Adrenal gland (tissue), 12 donors: ENCODE results near the gene MARCHF4. TPM values are rescaled to one million over a fixed set of nuclear protein-coding genes. Genes with fewer than 3 reads are reported as not detected.

Experiments
- DNase-seq, 7 donors: peaks; one replicate each; pipeline ENCODE4 v3.0.0-alpha.2; 2019 to 2020
- H3K27ac ChIP-seq, 5 donors: fragments of 200-600 bp; sonication (generic) in 4 of 5; 1 replicate in 3 of 5; 2 replicates in 2 of 5; pipeline versions ENCODE4 v1.5.1 to v1.8.0; 2016 to 2020; ENCODE audit warnings: mild to moderate bottlenecking in 1 of 5
- H3K27me3 ChIP-seq: fragments of 200-600 bp; 2 replicates; pipeline ENCODE4 v1.8.0; 2021
- H3K36me3 ChIP-seq, 2 donors: fragments of 200-600 bp; replicated peaks in 1 of 2; 1 replicate in 1 of 2; 2 replicates in 1 of 2; pipeline versions ENCODE4 v1.5.1 to v1.8.0; 2018 to 2022
- H3K4me1 ChIP-seq, 2 donors: fragments of 200-600 bp; replicated peaks in 1 of 2; 1 replicate in 1 of 2; 2 replicates in 1 of 2; pipeline versions ENCODE4 v1.5.1 to v1.8.0; 2018 to 2021
- H3K4me3 ChIP-seq, 4 donors: fragments of 200-600 bp; sonication (generic) in 3 of 4; one replicate each; pipeline ENCODE4 v1.5.1; 2016 to 2018
- H3K9me3 ChIP-seq, 3 donors: fragments of 200-600 bp; sonication (generic) in 1 of 3; replicated peaks in 1 of 3; 1 replicate in 2 of 3; 2 replicates in 1 of 3; pipeline versions ENCODE4 v1.5.1 to v1.8.0; 2016 to 2021
- POLR2A ChIP-seq, 2 donors: fragments of 450-650 bp; IDR thresholded peaks; one replicate each; pipeline ENCODE4 v1.6.1; 2017; ENCODE audit warnings: antibody characterized with exemption in 2 of 2, mild to moderate bottlenecking in 2 of 2, moderate library complexity in 1 of 2
- WGBS, 4 donors: extraction: QIAGEN DNeasy Blood & Tissue Kit in 2 of 4; methylation state at CpG; one replicate each; pipeline versions ENCODE4 v1.1.5 to v1.1.7; 2013 to 2017; 5-methylcytosine and 5-hydroxymethylcytosine counted together
- intact Hi-C, 2 donors: fragments of 100-400 bp; cut with DNase I; formaldehyde crosslinking; loops; one replicate each; pipeline versions ENCODE4 v1.14.1 to v1.15.0; 2022 to 2023
- polyA plus RNA-seq, 3 donors: library from polyadenylated mRNA; stranded (reverse); fragments of 200-250 nt in 2 of 3; fragments of 350-450 nt in 1 of 3; fragmentation: Illumina TruSeq in 1 of 3; extraction: RNeasy Lipid Tissue Mini Kit (QIAGEN cat#74804) in 1 of 3; gene quantifications; one replicate each; pipeline ENCODE4 v1.2.3, GENCODE V29; 2013 to 2014
- total RNA-seq, 9 donors: library from RNA; depleted of rRNA in 4 of 9; stranded (reverse); fragments of >200 nt in 4 of 9; fragments of 120-200 nt in 1 of 9; fragmentation: NEBNext Ultra II Directional in 1 of 9; extraction: Animal tissue kit (Norgen Biotek cat#: 25700) in 1 of 9; gene quantifications; one replicate each; pipeline versions ENCODE4 v1.1.0 to v1.2.4, GENCODE V29; 2013 to 2023
- TF ChIP-seq, protein P1 (sequence below), 6 experiments: fragments of 450-650 bp in 4 of 6; fragments of 200-600 bp in 2 of 6; sonication (generic) in 1 of 6; IDR thresholded peaks; 1 replicate in 5 of 6; 2 replicates in 1 of 6; pipeline versions ENCODE4 v1.5.1 to v1.8.0; 2016 to 2021; ENCODE audit warnings: antibody characterized with exemption in 6 of 6, mild to moderate bottlenecking in 2 of 6, moderate library complexity in 1 of 6
- donor health status: healthy with polysubstance abuse.
- donor health status: Bipolar disorder and iron deficiency.
- donor health status: DM: yes; HTN: yes; CAD: no.
- donor health status: DM: no; HTN: no; CAD: no.
- donor health status: DM: no; HTN: no; CAD: no.
- donor health status: DM: yes; HTN: yes; CAD: no.

MARCHF4 gene
- total and polyA plus RNA-seq, 12 donors = 0.13 to 1.8 (median 0.96) TPM; not detected in 5

DNA sequence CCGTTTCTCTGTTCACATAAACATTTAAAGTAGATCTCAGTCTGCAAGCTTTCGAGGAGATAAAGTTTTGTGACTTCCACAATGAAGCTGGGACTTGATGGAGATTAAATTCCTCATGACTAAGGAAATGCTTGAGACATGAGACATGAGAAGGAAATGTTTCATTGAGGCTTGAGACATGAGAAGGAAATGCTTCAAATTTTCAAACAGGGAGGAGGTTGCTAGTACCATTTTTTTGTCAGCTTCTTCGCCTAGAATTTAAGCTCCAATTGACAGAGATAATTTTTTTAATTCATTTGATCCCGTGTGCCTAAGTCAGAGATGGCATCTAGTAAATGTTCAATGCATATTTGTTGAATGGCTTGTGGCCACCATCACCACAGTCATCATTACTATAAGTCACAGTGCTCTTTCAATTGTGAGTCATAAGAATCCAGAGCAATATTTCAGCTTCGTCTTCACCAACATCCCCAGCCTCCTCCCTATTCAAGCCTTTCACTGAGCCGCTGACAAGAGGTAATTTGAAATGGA, 543 bp upstream of the MARCHF4 start:
- intact Hi-C loops = no loop called here
- Histone ChIP-seq H3K9me3 (no peaks in the 10 kb centered on the region), H3K4me1 (peaks cover 12 to 16% of the 10 kb centered on the region in 2 donors), H3K36me3 (no peaks in the 10 kb centered on the region), H3K27me3 (peaks cover 22% of the 10 kb centered on the region), H3K4me3 (no peak overlapping the region), H3K27ac (no peak overlapping the region)
- no peak for DNase-seq
- TF ChIP-seq, protein P1, sequence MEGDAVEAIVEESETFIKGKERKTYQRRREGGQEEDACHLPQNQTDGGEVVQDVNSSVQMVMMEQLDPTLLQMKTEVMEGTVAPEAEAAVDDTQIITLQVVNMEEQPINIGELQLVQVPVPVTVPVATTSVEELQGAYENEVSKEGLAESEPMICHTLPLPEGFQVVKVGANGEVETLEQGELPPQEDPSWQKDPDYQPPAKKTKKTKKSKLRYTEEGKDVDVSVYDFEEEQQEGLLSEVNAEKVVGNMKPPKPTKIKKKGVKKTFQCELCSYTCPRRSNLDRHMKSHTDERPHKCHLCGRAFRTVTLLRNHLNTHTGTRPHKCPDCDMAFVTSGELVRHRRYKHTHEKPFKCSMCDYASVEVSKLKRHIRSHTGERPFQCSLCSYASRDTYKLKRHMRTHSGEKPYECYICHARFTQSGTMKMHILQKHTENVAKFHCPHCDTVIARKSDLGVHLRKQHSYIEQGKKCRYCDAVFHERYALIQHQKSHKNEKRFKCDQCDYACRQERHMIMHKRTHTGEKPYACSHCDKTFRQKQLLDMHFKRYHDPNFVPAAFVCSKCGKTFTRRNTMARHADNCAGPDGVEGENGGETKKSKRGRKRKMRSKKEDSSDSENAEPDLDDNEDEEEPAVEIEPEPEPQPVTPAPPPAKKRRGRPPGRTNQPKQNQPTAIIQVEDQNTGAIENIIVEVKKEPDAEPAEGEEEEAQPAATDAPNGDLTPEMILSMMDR (IDR thresholded peaks at IDR 0.05) = no peak
- no peak for TF ChIP-seq POLR2A (IDR thresholded peaks at IDR 0.05)
- 22 to 29% (median 27%) methylated on average over 6 of the region's 6 CpGs for WGBS, 4 donors

DNA sequence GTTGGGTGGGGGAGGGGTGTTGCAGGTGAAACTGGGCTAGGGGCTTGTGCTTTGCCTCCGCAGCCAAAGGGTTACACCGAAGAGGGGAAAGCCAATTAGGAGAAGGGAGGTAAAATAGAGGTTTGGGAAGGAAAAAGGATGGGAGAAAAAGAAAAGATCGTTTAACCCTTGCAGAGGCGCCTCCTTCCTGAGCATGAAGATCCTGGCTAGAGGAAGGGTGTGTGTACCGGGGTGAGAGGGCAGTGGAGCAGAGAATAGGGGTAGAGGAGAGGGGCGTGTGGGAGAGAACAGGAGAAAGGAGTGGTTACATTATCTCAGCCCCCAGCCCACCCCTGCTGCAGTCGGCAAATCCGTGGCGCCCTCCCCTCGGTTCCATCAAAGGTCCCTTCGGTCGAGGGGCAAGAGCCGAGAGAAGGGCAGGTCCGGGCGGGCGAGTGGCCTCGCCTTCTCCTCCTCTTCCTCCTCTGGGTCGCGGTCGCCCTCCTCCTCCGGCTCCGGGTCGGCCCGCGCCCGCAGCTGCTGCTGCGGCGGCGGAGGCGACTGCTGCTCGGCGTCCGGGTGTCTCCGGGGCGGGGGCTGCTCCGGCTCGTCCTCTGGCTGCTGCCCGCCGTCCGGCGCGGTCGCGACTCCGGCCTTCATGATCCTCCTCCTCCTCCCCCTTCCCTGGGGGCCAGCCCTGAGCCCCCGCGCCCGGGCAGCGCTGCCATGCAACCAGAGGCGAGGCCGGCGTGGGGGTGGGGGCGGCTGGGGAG, 1.1 kb downstream of the MARCHF4 start:
- H3K36me3 ChIP-seq = no peaks in the 10 kb centered on the region
- H3K27me3 ChIP-seq = peaks cover 22% of the 10 kb centered on the region
- no peaks in the 10 kb centered on the region for H3K9me3 ChIP-seq
- no peak for TF ChIP-seq POLR2A (IDR thresholded peaks at IDR 0.05)
- TF ChIP-seq, protein P1 (IDR thresholded peaks at IDR 0.05) = no peak
- intact Hi-C loops = no loop called here
- DNase-seq = peak in 1 of 7 donors; percentile 19
- WGBS, 4 donors = 1 to 6% (median 3%) methylated on average over 12 to 53 of the region's 53 CpGs
- H3K4me3 ChIP-seq = peak overlapping the region in 1 of 4 donors; percentile 47
- no peak overlapping the region for H3K27ac ChIP-seq
- H3K4me1 ChIP-seq = peaks cover 12 to 16% of the 10 kb centered on the region in 2 donors

DNA sequence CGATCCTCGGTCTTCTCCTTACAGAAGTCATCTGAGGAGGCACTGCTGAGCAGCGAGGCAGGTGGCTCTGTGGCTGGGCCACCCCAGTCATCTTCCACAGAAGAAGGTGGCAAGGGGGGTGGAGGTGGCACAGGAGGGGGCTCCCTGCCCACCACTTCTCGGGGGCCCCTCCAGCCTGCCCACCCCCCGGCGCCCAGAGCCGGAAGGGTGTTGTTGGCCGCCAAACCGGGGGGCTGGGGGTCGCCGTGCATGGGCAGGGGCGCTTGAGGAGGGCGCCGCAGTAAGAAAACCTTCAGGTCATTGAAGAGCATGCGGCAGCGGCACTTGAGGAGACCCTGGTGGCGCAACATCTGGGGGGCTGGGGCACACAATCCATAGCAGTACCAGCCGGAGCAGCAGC, 2.5 kb downstream of the MARCHF4 start:
- WGBS, 4 donors = 70 to 88% (median 73%) methylated on average over 14 to 18 of the region's 18 CpGs
- H3K27me3 ChIP-seq = peaks cover 22% of the 10 kb centered on the region
- H3K36me3 ChIP-seq = no peaks in the 10 kb centered on the region
- no peak overlapping the region for H3K27ac ChIP-seq
- no peak for DNase-seq
- peaks cover 12 to 16% of the 10 kb centered on the region in 2 donors for H3K4me1 ChIP-seq
- intact Hi-C loops = no loop called here
- no peaks in the 10 kb centered on the region for H3K9me3 ChIP-seq
- H3K4me3 ChIP-seq = no peak overlapping the region
- no peak for TF ChIP-seq POLR2A (IDR thresholded peaks at IDR 0.05)
- TF ChIP-seq, protein P1 (IDR thresholded peaks at IDR 0.05) = no peak

DNA sequence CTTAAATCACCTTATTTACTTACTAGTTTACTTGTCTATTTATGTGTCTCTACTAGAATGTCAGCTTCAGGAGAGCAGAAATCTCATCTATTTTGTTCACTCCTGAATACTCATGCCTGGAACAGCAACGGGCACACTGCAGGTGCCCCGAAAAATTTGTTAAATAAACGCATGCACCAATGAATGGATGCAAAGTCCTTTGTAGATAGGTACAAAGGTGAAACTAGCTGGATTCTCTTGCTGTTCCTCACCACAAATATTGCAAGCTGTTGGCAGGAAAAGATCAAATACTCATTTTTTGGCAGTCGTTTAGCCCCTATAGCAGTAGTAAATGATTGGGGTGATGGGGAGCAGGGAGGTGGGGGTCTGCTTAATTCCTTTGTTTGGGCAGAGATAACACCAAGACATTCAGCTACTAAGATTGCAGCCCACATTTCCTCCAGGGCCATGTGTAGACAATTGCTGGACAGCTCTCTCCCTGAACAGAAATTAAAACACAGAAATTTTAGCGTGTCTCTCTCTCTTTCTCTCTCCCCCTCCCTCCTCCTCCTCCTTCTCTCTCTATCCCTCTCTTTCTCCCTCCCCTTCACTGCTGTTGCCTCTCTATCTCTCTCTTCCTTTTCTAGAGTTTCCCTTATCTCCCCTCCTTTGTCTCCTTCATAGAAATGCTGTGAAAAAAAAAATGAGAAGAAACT, 5.4 kb downstream of the MARCHF4 start:
- Histone ChIP-seq H3K4me1 (peaks cover 8% of the 10 kb centered on the region in 2 donors), H3K27ac (no peak overlapping the region), H3K27me3 (peaks cover 22% of the 10 kb centered on the region), H3K9me3 (no peaks in the 10 kb centered on the region), H3K36me3 (no peaks in the 10 kb centered on the region), H3K4me3 (no peak overlapping the region)
- no peak for DNase-seq
- TF ChIP-seq POLR2A (IDR thresholded peaks at IDR 0.05) = no peak
- TF ChIP-seq, protein P1 (IDR thresholded peaks at IDR 0.05) = no peak
- 40 to 56% (median 46%) methylated on average over 5 of the region's 5 CpGs for WGBS, 4 donors
- intact Hi-C loops = no loop called here
